KMS-11 (cell line): ENCODE measurements around the gene FGF22.

Experiments used
- H2AFZ ChIP-seq: fragments of 200-600 bp; sonication (generic); 2 replicates; pipeline ENCODE4 v1.6.1; 2016; ENCODE audit warnings: antibody characterized with exemption, mixed run types, low read depth
- H3K27ac ChIP-seq: fragments of 200-600 bp; sonication (generic); 2 replicates; pipeline ENCODE4 v1.6.1; 2016; ENCODE audit warnings: mild to moderate bottlenecking, mixed run types
- H3K27me3 ChIP-seq: fragments of 200-600 bp; sonication (generic); 2 replicates; pipeline ENCODE4 v1.6.1; 2017; ENCODE audit warnings: mild to moderate bottlenecking, low read depth, mixed run types, moderate library complexity; ENCODE audit not compliant: insufficient read depth
- H3K36me3 ChIP-seq: fragments of 200-600 bp; sonication (generic); 2 replicates; pipeline ENCODE4 v1.6.1; 2017; ENCODE audit warnings: mild to moderate bottlenecking, mixed run types; ENCODE audit not compliant: insufficient read depth
- H3K4me1 ChIP-seq: fragments of 200-600 bp; sonication (generic); 2 replicates; pipeline ENCODE4 v1.6.1; 2016; ENCODE audit warnings: mild to moderate bottlenecking, low read depth, mixed run types; ENCODE audit not compliant: poor library complexity, severe bottlenecking
- H3K4me2 ChIP-seq: fragments of 200-600 bp; sonication (generic); 2 replicates; pipeline ENCODE4 v1.7.0; 2016; ENCODE audit warnings: mild to moderate bottlenecking, mixed run types
- H3K4me3 ChIP-seq: fragments of 200-600 bp; sonication (generic); IDR thresholded peaks from 2 replicates; pipeline ENCODE4 v1.6.1; 2017; ENCODE audit warnings: low read depth, low read length, mixed read lengths; ENCODE audit not compliant: insufficient read depth
- H3K79me2 ChIP-seq: fragments of 200-600 bp; sonication (generic); 2 replicates; pipeline ENCODE4 v1.6.1; 2016; ENCODE audit warnings: low read depth, mixed run types; ENCODE audit not compliant: insufficient read depth
- H3K9ac ChIP-seq: fragments of 200-600 bp; sonication (generic); 2 replicates; pipeline ENCODE4 v1.6.1; 2016; ENCODE audit warnings: mild to moderate bottlenecking, mixed run types
- H4K20me1 ChIP-seq: fragments of 200-600 bp; sonication (generic); 2 replicates; pipeline ENCODE4 v1.6.1; 2016; ENCODE audit warnings: mild to moderate bottlenecking, mixed run types; ENCODE audit not compliant: insufficient read depth
- TF ChIP-seq, protein P1 (sequence below): fragments of 200-600 bp; sonication (generic); conservative IDR thresholded peaks from 2 replicates; pipeline ENCODE4 v1.6.1; 2017; ENCODE audit warnings: low read depth, mild to moderate bottlenecking, antibody characterized with exemption, low read length, moderate library complexity, mixed read lengths

Gene FGF22

GRCh38 chr19:651991-652390, 12.3 kb downstream of the FGF22 start:
- Histone ChIP-seq H3K36me3 (no peaks in the 10 kb centered on the region; the same call in 1 of the 2 replicates), H3K4me2 (no peak overlapping the region), H3K79me2 (peaks cover 56% of the 10 kb centered on the region), H2AFZ (no peak overlapping the region), H3K9ac (no peak overlapping the region), H3K27ac (no peak overlapping the region), H3K4me3 (no peak overlapping the region), H3K27me3 (no peaks in the 10 kb centered on the region), H3K4me1 (no peaks in the 10 kb centered on the region), H4K20me1 (peaks cover 24% of the 10 kb centered on the region; the same call in 1 of the 2 replicates)
- TF ChIP-seq, protein P1, sequence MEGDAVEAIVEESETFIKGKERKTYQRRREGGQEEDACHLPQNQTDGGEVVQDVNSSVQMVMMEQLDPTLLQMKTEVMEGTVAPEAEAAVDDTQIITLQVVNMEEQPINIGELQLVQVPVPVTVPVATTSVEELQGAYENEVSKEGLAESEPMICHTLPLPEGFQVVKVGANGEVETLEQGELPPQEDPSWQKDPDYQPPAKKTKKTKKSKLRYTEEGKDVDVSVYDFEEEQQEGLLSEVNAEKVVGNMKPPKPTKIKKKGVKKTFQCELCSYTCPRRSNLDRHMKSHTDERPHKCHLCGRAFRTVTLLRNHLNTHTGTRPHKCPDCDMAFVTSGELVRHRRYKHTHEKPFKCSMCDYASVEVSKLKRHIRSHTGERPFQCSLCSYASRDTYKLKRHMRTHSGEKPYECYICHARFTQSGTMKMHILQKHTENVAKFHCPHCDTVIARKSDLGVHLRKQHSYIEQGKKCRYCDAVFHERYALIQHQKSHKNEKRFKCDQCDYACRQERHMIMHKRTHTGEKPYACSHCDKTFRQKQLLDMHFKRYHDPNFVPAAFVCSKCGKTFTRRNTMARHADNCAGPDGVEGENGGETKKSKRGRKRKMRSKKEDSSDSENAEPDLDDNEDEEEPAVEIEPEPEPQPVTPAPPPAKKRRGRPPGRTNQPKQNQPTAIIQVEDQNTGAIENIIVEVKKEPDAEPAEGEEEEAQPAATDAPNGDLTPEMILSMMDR, result no peak

DNA sequence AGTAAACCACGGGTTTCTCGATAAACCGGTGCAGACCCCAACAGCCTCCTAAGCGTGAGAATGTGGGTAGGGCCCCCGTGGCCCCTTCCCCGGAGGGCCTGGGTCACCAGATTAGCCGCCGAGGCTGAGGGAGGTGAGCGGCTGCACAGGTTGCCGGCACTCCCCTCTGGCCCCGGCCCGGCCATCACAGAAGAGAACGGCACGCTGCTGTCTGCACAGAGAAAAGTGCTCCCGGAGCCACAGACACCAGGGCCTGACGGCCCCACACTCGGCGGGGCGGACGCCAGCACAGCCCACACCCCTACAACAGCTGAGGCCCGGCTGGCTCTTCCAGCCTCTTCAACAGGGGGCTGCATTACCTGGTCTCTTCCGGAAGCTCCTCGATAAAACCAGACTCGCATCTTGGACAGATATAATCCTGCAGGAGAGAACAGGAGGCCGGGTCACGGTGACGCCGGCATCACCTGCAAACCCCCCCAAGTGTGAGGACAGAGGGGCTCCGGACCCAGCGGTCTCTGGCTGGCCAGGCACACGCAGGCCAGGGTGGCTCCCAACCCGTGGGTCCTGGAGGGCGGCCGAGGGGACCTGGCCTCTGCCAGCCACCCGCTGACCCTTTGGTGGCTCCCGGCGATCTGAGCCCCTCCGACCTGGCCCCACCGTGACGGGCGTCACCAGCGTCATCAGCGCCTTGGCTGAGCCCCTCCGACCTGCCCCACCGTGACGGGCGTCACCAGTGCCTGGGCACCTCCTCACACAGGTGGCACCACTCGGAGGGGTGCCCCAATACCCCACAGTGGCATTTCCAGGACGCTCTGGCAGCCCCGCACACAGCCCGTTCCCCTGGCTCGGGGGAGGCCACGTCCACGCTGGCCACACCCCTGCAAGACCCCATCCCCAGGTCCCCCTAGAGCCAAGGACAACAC, 13.0 kb downstream of the FGF22 start:
- peaks cover 63% of the 10 kb centered on the region for H3K79me2 ChIP-seq
- no peak overlapping the region for H3K4me2 ChIP-seq
- no peak overlapping the region for H2AFZ ChIP-seq
- H3K36me3 ChIP-seq, result no peaks in the 10 kb centered on the region
- no peaks in the 10 kb centered on the region for H3K27me3 ChIP-seq
- no peaks in the 10 kb centered on the region for H3K4me1 ChIP-seq
- H3K9ac ChIP-seq, result no peak overlapping the region
- peaks cover 32% of the 10 kb centered on the region; the same call in 1 of the 2 replicates for H4K20me1 ChIP-seq
- TF ChIP-seq, protein P1, result no peak
- H3K4me3 ChIP-seq, result no peak overlapping the region
- H3K27ac ChIP-seq, result no peak overlapping the region

GRCh38 chr19:653425-653824, 13.7 kb downstream of the FGF22 start:
- Histone ChIP-seq H3K4me3 (no peak overlapping the region), H4K20me1 (peaks cover 39% of the 10 kb centered on the region), H3K27me3 (no peaks in the 10 kb centered on the region), H3K4me1 (no peaks in the 10 kb centered on the region), H3K27ac (no peak overlapping the region), H3K79me2 (peaks cover 70% of the 10 kb centered on the region), H3K4me2 (no peak overlapping the region), H2AFZ (no peak overlapping the region), H3K36me3 (no peaks in the 10 kb centered on the region), H3K9ac (no peak overlapping the region)
- TF ChIP-seq, protein P1, result no peak

DNA sequence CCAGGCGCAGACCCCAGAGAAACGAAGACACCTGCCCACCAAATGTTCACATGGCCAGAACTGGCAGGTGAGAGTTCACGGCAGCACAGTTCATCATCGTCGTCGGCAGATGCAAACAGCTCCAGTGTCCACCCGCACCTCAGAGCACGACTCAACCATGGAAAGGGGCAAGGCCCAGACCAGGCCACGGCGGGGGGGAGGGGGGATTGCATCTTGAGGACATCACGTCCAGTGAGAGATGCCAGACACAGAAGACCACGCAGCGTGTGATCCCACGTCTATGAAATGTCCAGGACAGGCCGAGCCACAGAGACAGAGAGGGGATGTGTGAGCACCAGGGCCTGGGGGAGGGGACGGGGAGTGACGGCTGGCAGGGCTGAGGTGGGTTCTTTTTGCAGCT, 16.0 kb downstream of the FGF22 start:
- Histone ChIP-seq H3K79me2 (peaks cover 89% of the 10 kb centered on the region), H2AFZ (no peak overlapping the region), H3K36me3 (no peaks in the 10 kb centered on the region), H3K27me3 (no peaks in the 10 kb centered on the region), H3K4me3 (no peak overlapping the region), H3K4me2 (no peak overlapping the region), H4K20me1 (peaks cover 55% of the 10 kb centered on the region), H3K9ac (no peak overlapping the region), H3K27ac (no peak overlapping the region), H3K4me1 (peaks cover 19% of the 10 kb centered on the region)
- TF ChIP-seq, protein P1, result no peak
